Measurements from ENCODE around the gene SMO.

GRCh38 chr7:129147731-129148130 lies 40.7 kb upstream of the SMO start:
- TF ChIP-seq CTCF (IDR thresholded peaks at IDR 0.05; ENCODE audit: low read depth, low read length, poor library complexity, severe bottlenecking) (no peak), EZH2phosphoT487 (IDR thresholded peaks at IDR 0.05; ENCODE audit: borderline replicate concordance, low read length) (no peak)
